HCT116 (cell line): ENCODE data around the gene ATRIP. TPM values are rescaled to one million over a fixed set of nuclear protein-coding genes. Genes with fewer than 3 reads are reported as not detected.
A peak's percentile ranks its signal among the peaks of the same experiment; 100 is the strongest.

Experiments
- ATAC-seq: fragments of 200-7000 bp; cut with Tn5 transposase; 2 replicates; pipeline ENCODE4 v1.9.1; 2020; ENCODE audit warnings: mild to moderate bottlenecking, moderate library complexity
- BruUV-seq: library from RNA; stranded (reverse); fragments of 400-500 nt; replicated peaks from 2 replicates; lab custom pipeline; 2021; lab: Mats Ljungman, UMichigan
- CTCF ChIA-PET: fragments of 300-600 bp; sonication (Branson Sonifier 250); formaldehyde crosslinking; loops from one replicate; lab custom pipeline; 2021; ENCODE audit warnings: antibody characterized with exemption; lab: Charles Lee
- POLR2A ChIA-PET: fragments of 300-600, 350-600 bp; sonication (Branson Sonifier 250); formaldehyde crosslinking; loops from one replicate; lab custom pipeline; 2021; ENCODE audit warnings: antibody characterized with exemption; lab: Charles Lee
- RAD21 ChIA-PET, 2 experiments: fragments of 300-600 bp; sonication (Branson Sonifier 250); formaldehyde crosslinking; loops; one replicate each; lab custom pipeline; 2023; ENCODE audit warnings: low total read pairs in 2 of 2; ENCODE audit not compliant: uncharacterized antibody in 2 of 2, unreplicated experiment in 2 of 2, low non-redundant PET in 1 of 2; lab: Charles Lee
- DNase-seq: peaks from one replicate; pipeline ENCODE4 v3.0.0-alpha.2; 2010; ENCODE audit warnings: low read depth, low spot score
- H2AFZ ChIP-seq: fragments of 200-600 bp; shearing (Covaris generic), sonication (generic); 2 replicates; pipeline ENCODE4 v1.6.1; 2017; ENCODE audit warnings: low read depth, mixed run types, mixed read lengths, antibody characterized with exemption, low read length; ENCODE audit not compliant: poor library complexity, severe bottlenecking
- H3K27ac ChIP-seq: 2 replicates; pipeline ENCODE4 v1.5.1; 2012; ENCODE audit warnings: low read depth, low read length
- H3K27me3 ChIP-seq: fragments of 200-600 bp; sonication (generic); 2 replicates; pipeline ENCODE4 v1.6.1; 2016; ENCODE audit warnings: mixed run types, low read length, mixed read lengths; ENCODE audit not compliant: insufficient read depth
- H3K36me3 ChIP-seq, 2 experiments: fragments of 200-500 bp in 1 of 2; fragments of 200-600 bp in 1 of 2; sonication (Bioruptor generic) in 1 of 2; sonication (generic) in 1 of 2; 2 replicates each; pipeline versions ENCODE4 v1.5.1 to v1.6.1; 2014 to 2016; ENCODE audit warnings: low read length in 2 of 2, inconsistent platforms in 1 of 2, mixed read lengths in 1 of 2, mixed run types in 1 of 2; ENCODE audit not compliant: insufficient read depth in 2 of 2, control insufficient read depth in 1 of 2
- H3K4me1 ChIP-seq, 2 experiments: fragments of 200-600 bp in 1 of 2; sonication (generic) in 1 of 2; 2 replicates each; pipeline versions ENCODE4 v1.5.1 to v1.6.1; 2012 to 2017; ENCODE audit warnings: low read length in 2 of 2, inconsistent platforms in 1 of 2, mild to moderate bottlenecking in 1 of 2, mixed read lengths in 1 of 2, mixed run types in 1 of 2, moderate library complexity in 1 of 2; ENCODE audit not compliant: insufficient read depth in 2 of 2, control insufficient read depth in 1 of 2
- H3K4me2 ChIP-seq: fragments of 200-600 bp; sonication (generic); 2 replicates; pipeline ENCODE4 v1.6.1; 2017; ENCODE audit warnings: mixed run types, low read length, mixed read lengths
- H3K4me3 ChIP-seq, 2 experiments: fragments of 200-600 bp in 1 of 2; sonication (generic) in 1 of 2; replicated peaks in 1 of 2; 2 replicates each; pipeline ENCODE4 v1.5.1; 2011 to 2016; ENCODE audit warnings: low read length in 2 of 2, control low read depth in 1 of 2, low read depth in 1 of 2, mild to moderate bottlenecking in 1 of 2, mixed read lengths in 1 of 2, mixed run types in 1 of 2
- H3K79me2 ChIP-seq: fragments of 200-600 bp; sonication (generic); 2 replicates; pipeline ENCODE4 v1.6.1; 2017; ENCODE audit warnings: mild to moderate bottlenecking, mixed run types, low read length, moderate library complexity, mixed read lengths; ENCODE audit not compliant: insufficient read depth
- H3K9ac ChIP-seq: fragments of 200-600 bp; sonication (generic); 2 replicates; pipeline ENCODE4 v1.6.1; 2016; ENCODE audit warnings: low read length, mixed read lengths
- H3K9me2 ChIP-seq: fragments of 200-600 bp; sonication (generic), shearing (Covaris generic); 2 replicates; pipeline ENCODE4 v1.6.1; 2017; ENCODE audit warnings: mixed run types, mild to moderate bottlenecking, moderate library complexity; ENCODE audit not compliant: insufficient read depth
- H3K9me3 ChIP-seq, 2 experiments: fragments of 200-500 bp in 1 of 2; fragments of 200-600 bp in 1 of 2; sonication (Bioruptor generic) in 1 of 2; sonication (generic) in 1 of 2; 2 replicates each; pipeline ENCODE4 v1.6.1; 2014 to 2017; ENCODE audit warnings: low read length in 2 of 2, mixed read lengths in 2 of 2, inconsistent platforms in 1 of 2, low read depth in 1 of 2, mild to moderate bottlenecking in 1 of 2, mixed run types in 1 of 2, moderate library complexity in 1 of 2; ENCODE audit not compliant: control insufficient read depth in 1 of 2, insufficient read depth in 1 of 2
- H4K20me1 ChIP-seq: fragments of 200-600 bp; sonication (generic), shearing (Covaris generic); 2 replicates; pipeline ENCODE4 v1.6.1; 2017; ENCODE audit warnings: mixed run types, mild to moderate bottlenecking, moderate library complexity; ENCODE audit not compliant: insufficient read depth
- CEBPB ChIP-seq: IDR thresholded peaks from 2 replicates; pipeline ENCODE4 v1.6.1; 2012; ENCODE audit warnings: low read depth
- EGR1 ChIP-seq: IDR thresholded peaks from 2 replicates; pipeline ENCODE4 v1.6.1; 2012; ENCODE audit warnings: low read depth
- FOSL1 ChIP-seq: IDR thresholded peaks from 2 replicates; pipeline ENCODE4 v1.6.1; 2012; ENCODE audit warnings: low read depth
- JUND ChIP-seq: IDR thresholded peaks from 2 replicates; pipeline ENCODE4 v1.6.1; 2012
- MAX ChIP-seq: IDR thresholded peaks from 2 replicates; pipeline ENCODE4 v1.6.1; 2012
- RAD21 ChIP-seq: IDR thresholded peaks from 2 replicates; pipeline ENCODE4 v1.6.1; 2012; ENCODE audit warnings: low read depth, mild to moderate bottlenecking
- SIN3A ChIP-seq: IDR thresholded peaks from 2 replicates; pipeline ENCODE4 v1.6.1; 2012; ENCODE audit warnings: low read depth
- SRF ChIP-seq: IDR thresholded peaks from 2 replicates; pipeline ENCODE4 v1.6.1; 2012; ENCODE audit warnings: low read depth
- ZNF274 ChIP-seq: fragments of 200-500 bp; sonication (Bioruptor generic); IDR thresholded peaks from 2 replicates; pipeline ENCODE4 v1.6.1; 2014; ENCODE audit warnings: mild to moderate bottlenecking, low read depth, low read length, inconsistent platforms
- intact Hi-C: fragments of 100-400 bp; cut with micrococcal nuclease; formaldehyde crosslinking; loops from 2 replicates; pipeline ENCODE4 v1.10.0; 2022
- total RNA-seq: library from RNA; stranded (reverse); gene quantifications from one replicate; pipeline ENCODE4 v1.2.1, GENCODE V29; 2021; ENCODE audit not compliant: unreplicated experiment
- TF ChIP-seq, protein P1 (sequence below): IDR thresholded peaks from 2 replicates; pipeline ENCODE4 v1.6.1; 2012; ENCODE audit warnings: low read depth

ATRIP gene
- total RNA-seq, 1 experiment from 2014 or later, result 15.6 TPM

DNA sequence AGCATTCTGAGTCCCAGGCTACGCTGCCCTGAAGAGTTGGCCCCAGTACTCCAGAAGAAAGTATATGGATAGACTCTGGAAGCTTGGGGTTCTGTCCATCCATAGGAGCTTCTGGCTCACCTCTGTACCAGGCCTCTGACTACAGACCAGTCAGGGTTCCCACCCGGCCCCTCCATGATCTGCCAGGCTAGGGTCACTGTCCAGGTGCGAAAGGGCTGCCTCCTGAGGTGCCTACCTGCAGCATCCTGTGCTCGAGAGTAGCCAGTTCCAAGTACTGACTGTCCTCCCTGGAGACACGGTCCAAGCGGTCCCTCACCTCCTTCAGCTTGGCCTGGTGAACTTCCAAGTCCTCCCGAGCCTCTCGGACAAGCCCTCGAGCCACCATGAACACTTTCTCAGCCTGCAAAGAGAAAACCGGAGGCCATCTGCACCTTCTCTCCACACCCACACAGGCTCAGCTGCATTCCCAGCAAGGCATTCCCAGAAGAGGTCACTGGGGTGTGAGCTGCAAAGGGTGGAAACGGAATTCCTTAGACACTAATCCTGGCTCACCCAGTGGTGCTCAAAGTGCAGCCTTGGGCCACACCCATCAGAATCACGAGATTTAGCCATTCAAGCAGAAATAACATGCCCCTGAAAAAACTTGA lies 12.9 kb upstream of the ATRIP start:
- peaks cover 48 to 70% of the 10 kb centered on the region in 2 experiments for H3K4me1 ChIP-seq
- peak overlapping the region; percentile 79 for H3K4me2 ChIP-seq
- H2AFZ ChIP-seq, result no peak overlapping the region
- H3K36me3 ChIP-seq, result peaks cover 0 to 17% of the 10 kb centered on the region in 2 experiments; a peak in 1 of 4 replicates
- CTCF ChIA-PET, result interaction anchor here (0.6 to 6.4 kb wide), 6 partner anchors 32 to 240 kb away, joined by 3 to 386 read pairs (median 4); no protein-coding TSS in a partner anchor
- TSS peak; percentile 35 for BruUV-seq
- RAD21 ChIA-PET, result interaction anchor here (0.7 to 3.0 kb wide), 3 partner anchors 32 to 67 kb away, joined by 3 to 23 read pairs (median 13); no protein-coding TSS in a partner anchor
- POLR2A ChIA-PET, result interaction anchor here (1.2 kb wide), 1 partner anchor 13 kb away, joined by 4 read pairs; the partner anchor contains the start of gene ATRIP
- DNase-seq, result no peak
- no peaks in the 10 kb centered on the region for H3K9me3 ChIP-seq
- H3K27me3 ChIP-seq, result no peaks in the 10 kb centered on the region
- H3K9ac ChIP-seq, result peak overlapping the region; percentile 55
- H4K20me1 ChIP-seq, result no peaks in the 10 kb centered on the region
- peaks cover 14% of the 10 kb centered on the region; the same call in 1 of the 2 replicates for H3K79me2 ChIP-seq
- no peaks in the 10 kb centered on the region for H3K9me2 ChIP-seq
- peak; percentile 23; the same call in 1 of the 2 replicates for ATAC-seq
- intact Hi-C loops, result no loop called here
- peak overlapping the region in 1 of 2 experiments; percentile 46; a peak in 2 of 4 replicates for H3K4me3 ChIP-seq
- TF ChIP-seq SRF, result no peak
- TF ChIP-seq, all 23 proteins: peak for 0
- peak overlapping the region; percentile 62 for H3K27ac ChIP-seq

GRCh38 chr3:48434591-48435222 lies 11.8 kb upstream of the ATRIP start:
- Histone ChIP-seq H3K9ac (peak overlapping the region; percentile 55), H3K79me2 (peaks cover 25% of the 10 kb centered on the region; the same call in 1 of the 2 replicates)
- RAD21 ChIA-PET, result interaction anchor here (0.6 to 3.3 kb wide), 4 partner anchors 8 to 34 kb away, joined by 3 to 59 read pairs (median 14); no protein-coding TSS in a partner anchor

More at GRCh38 chr3:48434591-48435222, 11.8 kb upstream of the ATRIP start:
- Histone ChIP-seq H3K36me3 (peaks cover 0 to 17% of the 10 kb centered on the region in 2 experiments; a peak in 1 of 4 replicates), H3K27me3 (no peaks in the 10 kb centered on the region), H2AFZ (no peak overlapping the region), H3K9me3 (no peaks in the 10 kb centered on the region), H3K4me1 (peaks cover 50 to 79% of the 10 kb centered on the region in 2 experiments), H3K4me2 (peak overlapping the region; percentile 79), H3K9me2 (no peaks in the 10 kb centered on the region), H4K20me1 (no peaks in the 10 kb centered on the region), H3K27ac (peak overlapping the region; percentile 62), H3K4me3 (peak overlapping the region in 1 of 2 experiments; percentile 46; a peak in 1 of 4 replicates)
- ChIA-PET POLR2A (interaction anchor here (1.6 kb wide), 1 partner anchor 34 kb away, joined by 22 read pairs; no protein-coding TSS in a partner anchor), CTCF (interaction anchor here (0.9 to 6.4 kb wide), 4 partner anchors 33 to 240 kb away, joined by 3 to 386 read pairs (median 7); no protein-coding TSS in a partner anchor)
- ATAC-seq, result no peak
- no TSS peak for BruUV-seq
- intact Hi-C loops, result no loop called here
- no peak for DNase-seq
- no peak for TF ChIP-seq CEBPB
- TF ChIP-seq SIN3A, result no peak
- TF ChIP-seq, protein P1, sequence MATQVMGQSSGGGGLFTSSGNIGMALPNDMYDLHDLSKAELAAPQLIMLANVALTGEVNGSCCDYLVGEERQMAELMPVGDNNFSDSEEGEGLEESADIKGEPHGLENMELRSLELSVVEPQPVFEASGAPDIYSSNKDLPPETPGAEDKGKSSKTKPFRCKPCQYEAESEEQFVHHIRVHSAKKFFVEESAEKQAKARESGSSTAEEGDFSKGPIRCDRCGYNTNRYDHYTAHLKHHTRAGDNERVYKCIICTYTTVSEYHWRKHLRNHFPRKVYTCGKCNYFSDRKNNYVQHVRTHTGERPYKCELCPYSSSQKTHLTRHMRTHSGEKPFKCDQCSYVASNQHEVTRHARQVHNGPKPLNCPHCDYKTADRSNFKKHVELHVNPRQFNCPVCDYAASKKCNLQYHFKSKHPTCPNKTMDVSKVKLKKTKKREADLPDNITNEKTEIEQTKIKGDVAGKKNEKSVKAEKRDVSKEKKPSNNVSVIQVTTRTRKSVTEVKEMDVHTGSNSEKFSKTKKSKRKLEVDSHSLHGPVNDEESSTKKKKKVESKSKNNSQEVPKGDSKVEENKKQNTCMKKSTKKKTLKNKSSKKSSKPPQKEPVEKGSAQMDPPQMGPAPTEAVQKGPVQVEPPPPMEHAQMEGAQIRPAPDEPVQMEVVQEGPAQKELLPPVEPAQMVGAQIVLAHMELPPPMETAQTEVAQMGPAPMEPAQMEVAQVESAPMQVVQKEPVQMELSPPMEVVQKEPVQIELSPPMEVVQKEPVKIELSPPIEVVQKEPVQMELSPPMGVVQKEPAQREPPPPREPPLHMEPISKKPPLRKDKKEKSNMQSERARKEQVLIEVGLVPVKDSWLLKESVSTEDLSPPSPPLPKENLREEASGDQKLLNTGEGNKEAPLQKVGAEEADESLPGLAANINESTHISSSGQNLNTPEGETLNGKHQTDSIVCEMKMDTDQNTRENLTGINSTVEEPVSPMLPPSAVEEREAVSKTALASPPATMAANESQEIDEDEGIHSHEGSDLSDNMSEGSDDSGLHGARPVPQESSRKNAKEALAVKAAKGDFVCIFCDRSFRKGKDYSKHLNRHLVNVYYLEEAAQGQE, result no peak
- TF ChIP-seq MAX, result no peak
- no peak for TF ChIP-seq EGR1
- TF ChIP-seq JUND, result no peak
- no peak for TF ChIP-seq RAD21
- no peak for TF ChIP-seq FOSL1
- TF ChIP-seq ZNF274, result no peak
